HG03097 (cell line): ENCODE results near the gene INO80C.
A peak's percentile ranks its signal among the peaks of the same experiment; 100 is the strongest.

Source experiments
- ATAC-seq: cut with Tn5 transposase; IDR thresholded peaks from one replicate; pipeline ENCODE4 v1.9.1; 2021; ENCODE audit not compliant: unreplicated experiment, low FRiP score

The INO80C gene

GRCh38 chr18:35497370-35498197 is at the start of gene INO80C:
TSS of gene INO80C (minus strand) at chr18:35497960. CDS start at chr18:35497874, 86 bp downstream.
- peak; percentile 92 for ATAC-seq

GRCh38 chr18:35547008-35547605 is 49.3 kb upstream of the INO80C start:
- ATAC-seq: no peak

GRCh38 chr18:35542356-35542755 is 44.6 kb upstream of the INO80C start:
- no peak for ATAC-seq

- ATAC-seq: no peak
These were observed 37.5 kb upstream of the INO80C start for GRCh38 chr18:35535297-35535696.

GRCh38 chr18:35533916-35534405 is 36.2 kb upstream of the INO80C start:
- ATAC-seq: no peak

GRCh38 chr18:35528749-35529274 is 31.1 kb upstream of the INO80C start:
- ATAC-seq: no peak

- ATAC-seq: no peak
These were observed 28.8 kb upstream of the INO80C start for GRCh38 chr18:35526495-35527059.

GRCh38 chr18:35525795-35526494 is 28.2 kb upstream of the INO80C start:
- no peak for ATAC-seq

GRCh38 chr18:35524226-35524625 is 26.5 kb upstream of the INO80C start:
- ATAC-seq: no peak

- no peak for ATAC-seq
These were observed 24.6 kb upstream of the INO80C start for GRCh38 chr18:35522130-35522959.

GRCh38 chr18:35521133-35521532 is 23.4 kb upstream of the INO80C start:
- no peak for ATAC-seq

- ATAC-seq: no peak
These were observed 21.6 kb upstream of the INO80C start for GRCh38 chr18:35519148-35519899.

- ATAC-seq: no peak
These were observed 20.0 kb upstream of the INO80C start for GRCh38 chr18:35517715-35518114.

- ATAC-seq: no peak
These were observed 19.0 kb upstream of the INO80C start for GRCh38 chr18:35516789-35517188.

- ATAC-seq: no peak
These were observed 18.6 kb upstream of the INO80C start for GRCh38 chr18:35516351-35516750.

- ATAC-seq: no peak
These were observed 17.8 kb upstream of the INO80C start for GRCh38 chr18:35515460-35516130.

GRCh38 chr18:35514752-35515459 is 17.1 kb upstream of the INO80C start:
- ATAC-seq: no peak

GRCh38 chr18:35514283-35514682 is 16.5 kb upstream of the INO80C start:
- ATAC-seq: no peak
